Testis (tissue), 2 donors: ENCODE data around the gene PCDHGA1.

Source experiments
- CTCF ChIP-seq, 3 experiments: fragments of 450-650 bp in 2 of 3; fragments of 200-600 bp in 1 of 3; sonication (generic) in 1 of 3; IDR thresholded peaks; one replicate each; pipeline ENCODE4 v1.5.1; 2016 to 2019; ENCODE audit warnings: antibody characterized with exemption in 3 of 3, mild to moderate bottlenecking in 2 of 3, moderate library complexity in 1 of 3
- POLR2A ChIP-seq: fragments of 450-650 bp; IDR thresholded peaks from one replicate; pipeline ENCODE4 v1.6.1; 2017; ENCODE audit warnings: antibody characterized with exemption, mild to moderate bottlenecking, moderate library complexity

GRCh38 chr5:141319202-141319601 is 11.1 kb upstream of the PCDHGA1 start:
- no peak for TF ChIP-seq CTCF (IDR thresholded peaks at IDR 0.05)
- TF ChIP-seq POLR2A, result no peak
